ENCODE results near the gene CTBP2. TPM values are rescaled to one million over a fixed set of nuclear protein-coding genes. Genes with fewer than 3 reads are reported as not detected.

Gene CTBP2
- total RNA-seq, 1 experiment from 2014 or later: 97.2 TPM

DNA sequence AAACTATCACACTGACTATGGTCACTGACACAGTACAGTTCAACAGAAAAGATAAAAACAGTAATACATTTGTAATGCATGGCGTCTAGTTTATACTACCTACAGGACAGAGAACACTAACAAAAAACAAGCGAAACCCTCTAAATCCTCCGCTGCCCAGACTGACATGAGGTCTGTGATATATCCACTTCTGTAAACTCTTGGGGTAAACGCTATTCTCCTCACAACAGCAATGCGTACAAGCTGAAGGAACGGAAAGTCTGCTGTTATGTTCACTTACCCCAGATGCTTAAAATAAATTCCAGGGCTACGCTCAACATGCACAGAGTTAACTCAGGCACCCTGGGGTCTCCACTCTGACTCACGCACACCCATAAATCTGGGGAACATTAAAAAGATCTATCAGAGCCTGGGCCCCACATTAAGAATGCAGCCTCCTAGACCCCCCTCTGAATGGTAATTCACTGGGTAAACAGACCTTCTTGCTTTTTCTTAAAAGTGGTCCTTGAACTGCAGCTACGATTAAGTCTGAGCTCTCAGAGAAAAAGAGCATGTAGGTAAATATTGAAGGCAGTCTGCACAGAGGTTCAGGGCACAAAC, 105.6 kb downstream of the CTBP2 start:
- Histone ChIP-seq H3K4me3 (ENCODE audit: low read depth, low read length) (no peak overlapping the region), H3K27me3 (replicated peaks; ENCODE audit: control insufficient read depth, insufficient read depth, low read length) (no peaks in the 10 kb centered on the region), H3K4me1 (peaks cover 10% of the 10 kb centered on the region), H3K36me3 (ENCODE audit: control insufficient read depth, insufficient read depth, low read length) (no peaks in the 10 kb centered on the region; the same call in none of the 2 replicates), H3K9me3 (no peaks in the 10 kb centered on the region)
- ChIA-PET POLR2A (no interaction called here), CTCF (no interaction called here)
- H3K27ac Mint-ChIP-seq (ENCODE audit: unreplicated experiment): no peak overlapping the region
- no TSS peak for BruUV-seq (replicated peaks)
- H3K27me3 Mint-ChIP-seq (ENCODE audit: insufficient read depth, unreplicated experiment): no peaks in the 10 kb centered on the region
- H3K36me3 Mint-ChIP-seq (ENCODE audit: insufficient read depth, unreplicated experiment): peaks cover 32% of the 10 kb centered on the region
- no peak for TF ChIP-seq CTCF (IDR thresholded peaks at IDR 0.05; ENCODE audit: insufficient read depth in 1 of 2, low read depth in 1 of 2, low read length in 1 of 2, severe bottlenecking in 1 of 2, unreplicated experiment in 1 of 2)
- no peak overlapping the region for H3K4me3 Mint-ChIP-seq (ENCODE audit: unreplicated experiment)
- intact Hi-C loops (cut with micrococcal nuclease; ENCODE audit: unreplicated experiment): no loop called here
- peaks cover 6% of the 10 kb centered on the region for H3K4me1 Mint-ChIP-seq (ENCODE audit: low read depth, unreplicated experiment)
- no peak for DNase-seq
- H3K9me3 Mint-ChIP-seq (ENCODE audit: unreplicated experiment): no peaks in the 10 kb centered on the region

GRCh38 chr10:125054216-125054615, 106.1 kb downstream of the CTBP2 start:
- Mint-ChIP-seq H3K27me3 (ENCODE audit: insufficient read depth, unreplicated experiment) (no peaks in the 10 kb centered on the region), H3K36me3 (ENCODE audit: insufficient read depth, unreplicated experiment) (peaks cover 34% of the 10 kb centered on the region), H3K27ac (ENCODE audit: unreplicated experiment) (no peak overlapping the region), H3K4me1 (ENCODE audit: low read depth, unreplicated experiment) (peaks cover 12% of the 10 kb centered on the region), H3K9me3 (ENCODE audit: unreplicated experiment) (no peaks in the 10 kb centered on the region), H3K4me3 (ENCODE audit: unreplicated experiment) (no peak overlapping the region)
- BruUV-seq (replicated peaks): no TSS peak
- H3K4me3 ChIP-seq (ENCODE audit: low read depth, low read length): no peak overlapping the region
- no peak for TF ChIP-seq CTCF (IDR thresholded peaks at IDR 0.05; ENCODE audit: insufficient read depth in 1 of 2, low read depth in 1 of 2, low read length in 1 of 2, severe bottlenecking in 1 of 2, unreplicated experiment in 1 of 2)
- no peak for DNase-seq
- H3K27me3 ChIP-seq (replicated peaks; ENCODE audit: control insufficient read depth, insufficient read depth, low read length): no peaks in the 10 kb centered on the region
- no peaks in the 10 kb centered on the region for H3K9me3 ChIP-seq
- peaks cover 15% of the 10 kb centered on the region for H3K4me1 ChIP-seq
- intact Hi-C loops (cut with micrococcal nuclease; ENCODE audit: unreplicated experiment): no loop called here
- H3K36me3 ChIP-seq (ENCODE audit: control insufficient read depth, insufficient read depth, low read length): no peaks in the 10 kb centered on the region; the same call in none of the 2 replicates
- ChIA-PET POLR2A (no interaction called here), CTCF (no interaction called here)

DNA sequence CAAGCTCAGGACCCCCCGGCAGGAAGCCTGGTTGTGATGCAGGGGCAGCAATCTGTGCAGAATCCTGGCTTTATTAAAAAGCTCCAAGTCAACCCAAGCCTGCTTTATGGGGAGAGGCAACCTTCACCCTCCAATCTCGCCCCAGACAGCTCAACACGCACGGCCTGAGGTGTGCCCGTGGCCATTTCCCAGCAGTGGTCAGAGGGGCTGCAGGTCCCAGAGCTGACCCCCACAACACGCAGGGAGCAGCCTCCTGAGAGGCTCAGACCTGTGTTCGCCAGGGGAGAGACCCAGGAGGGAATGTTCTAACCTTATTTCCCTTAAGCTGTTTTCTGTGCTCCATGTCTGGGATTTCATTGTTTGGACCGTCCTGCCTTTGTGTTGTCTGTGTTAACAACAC, 108.2 kb downstream of the CTBP2 start:
- H3K27me3 ChIP-seq (replicated peaks; ENCODE audit: control insufficient read depth, insufficient read depth, low read length): no peaks in the 10 kb centered on the region
- peaks cover 25% of the 10 kb centered on the region for H3K4me1 ChIP-seq
- H3K9me3 ChIP-seq: no peaks in the 10 kb centered on the region
- no peaks in the 10 kb centered on the region for H3K9me3 Mint-ChIP-seq (ENCODE audit: unreplicated experiment)
- intact Hi-C loops (cut with micrococcal nuclease; ENCODE audit: unreplicated experiment): no loop called here
- no TSS peak for BruUV-seq (replicated peaks)
- H3K27me3 Mint-ChIP-seq (ENCODE audit: insufficient read depth, unreplicated experiment): no peaks in the 10 kb centered on the region
- peaks cover 22% of the 10 kb centered on the region for H3K4me1 Mint-ChIP-seq (ENCODE audit: low read depth, unreplicated experiment)
- H3K4me3 Mint-ChIP-seq (ENCODE audit: unreplicated experiment): no peak overlapping the region
- ChIA-PET CTCF (no interaction called here), POLR2A (no interaction called here)
- H3K36me3 Mint-ChIP-seq (ENCODE audit: insufficient read depth, unreplicated experiment): peaks cover 28% of the 10 kb centered on the region
- H3K36me3 ChIP-seq (ENCODE audit: control insufficient read depth, insufficient read depth, low read length): no peaks in the 10 kb centered on the region; the same call in none of the 2 replicates
- no peak for DNase-seq
- H3K4me3 ChIP-seq (ENCODE audit: low read depth, low read length): no peak overlapping the region
- H3K27ac Mint-ChIP-seq (ENCODE audit: unreplicated experiment): no peak overlapping the region
- TF ChIP-seq CTCF (IDR thresholded peaks at IDR 0.05; ENCODE audit: insufficient read depth in 1 of 2, low read depth in 1 of 2, low read length in 1 of 2, severe bottlenecking in 1 of 2, unreplicated experiment in 1 of 2): no peak
